B cell (primary cell): ENCODE measurements around the gene ADAM19.

Source experiments
- CTCF ChIP-seq: fragments of 200-600 bp; IDR thresholded peaks from one replicate; pipeline ENCODE4 v1.8.0; 2022; ENCODE audit warnings: antibody characterized with exemption, mild to moderate bottlenecking
- EZH2 ChIP-seq: IDR thresholded peaks from 2 replicates; pipeline ENCODE4 v1.6.1; 2012; ENCODE audit warnings: borderline replicate concordance, low read depth, mild to moderate bottlenecking, moderate library complexity, low read length; ENCODE audit not compliant: insufficient read depth, poor library complexity, severe bottlenecking

DNA sequence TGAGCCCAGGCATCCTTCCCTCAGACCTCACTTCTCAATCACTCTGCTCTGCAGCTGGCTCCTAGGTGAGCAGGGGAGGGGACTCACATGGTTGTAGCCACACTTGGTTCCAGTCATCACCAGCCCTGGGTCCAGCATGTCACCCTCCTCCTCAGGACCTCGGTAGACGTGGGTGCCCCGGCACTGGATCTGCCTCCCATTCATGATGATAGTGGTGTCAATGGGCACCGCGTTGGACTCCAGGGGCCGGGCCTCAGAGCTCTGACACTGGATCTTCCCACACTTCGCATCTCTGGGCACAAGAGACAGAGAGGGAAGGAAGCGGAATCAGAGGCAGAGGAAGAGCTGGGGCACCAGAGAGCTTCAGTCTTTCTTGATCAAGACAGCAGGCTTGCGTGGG is 82.7 kb downstream of the ADAM19 start:
- TF ChIP-seq EZH2 = no peak
- TF ChIP-seq CTCF = no peak
